Left renal pelvis (tissue), 4 donors: Measurements from ENCODE around the gene SETD3. TPM values are rescaled to one million over a fixed set of nuclear protein-coding genes. Genes with fewer than 3 reads are reported as not detected.

Experiments used
- DNase-seq, 4 donors: peaks; one replicate each; pipeline ENCODE4 v3.0.0-alpha.2; 2013; ENCODE audit warnings: low read depth in 4 of 4, low spot score in 3 of 4
- polyA plus RNA-seq, 4 donors: library from polyadenylated mRNA; unstranded; fragments of 120-200 nt; gene quantifications; one replicate each; pipeline ENCODE4 v1.2.1, GENCODE V29; 2013; ENCODE audit not compliant: insufficient read length in 4 of 4

SETD3 gene
- polyA plus RNA-seq, 4 donors: 49.6 to 65.9 (median 64.0) TPM

- DNase-seq: no peak
These were observed 16.7 kb downstream of the SETD3 start for GRCh38 chr14:99463974-99464373.

GRCh38 chr14:99462210-99462609, 18.4 kb downstream of the SETD3 start:
- no peak for DNase-seq

GRCh38 chr14:99461411-99462085, 19.1 kb downstream of the SETD3 start:
- no peak for DNase-seq

- DNase-seq: no peak
These were observed 19.9 kb downstream of the SETD3 start for GRCh38 chr14:99460793-99461192.

GRCh38 chr14:99459481-99460100, 21.1 kb downstream of the SETD3 start:
- DNase-seq: no peak

GRCh38 chr14:99454246-99454645, 26.4 kb downstream of the SETD3 start:
- DNase-seq: no peak

- no peak for DNase-seq
These were observed 27.7 kb downstream of the SETD3 start for GRCh38 chr14:99452968-99453367.

GRCh38 chr14:99451234-99451633, 29.4 kb downstream of the SETD3 start:
- DNase-seq: no peak

GRCh38 chr14:99450266-99450665, 30.4 kb downstream of the SETD3 start:
- no peak for DNase-seq

GRCh38 chr14:99447739-99448138, 32.9 kb downstream of the SETD3 start:
- DNase-seq: no peak

GRCh38 chr14:99445931-99446330, 34.7 kb downstream of the SETD3 start:
- no peak for DNase-seq

GRCh38 chr14:99441918-99442317, 38.7 kb downstream of the SETD3 start:
- no peak for DNase-seq

GRCh38 chr14:99441157-99441870, 39.3 kb downstream of the SETD3 start:
- no peak for DNase-seq

- DNase-seq: no peak
These were observed 40.4 kb downstream of the SETD3 start for GRCh38 chr14:99440278-99440677.

GRCh38 chr14:99437706-99438105, 43.0 kb downstream of the SETD3 start:
- DNase-seq: no peak

- no peak for DNase-seq
These were observed 44.1 kb downstream of the SETD3 start for GRCh38 chr14:99436247-99437180.

GRCh38 chr14:99435327-99435726, 45.3 kb downstream of the SETD3 start:
- DNase-seq: no peak

GRCh38 chr14:99432485-99432884, 48.2 kb downstream of the SETD3 start:
- DNase-seq: no peak

GRCh38 chr14:99431986-99432385, 48.7 kb downstream of the SETD3 start:
- DNase-seq: no peak

GRCh38 chr14:99430491-99430890, 50.2 kb downstream of the SETD3 start:
- DNase-seq: no peak
